ENCODE data around the gene RIMBP2.

Gene RIMBP2

GRCh38 chr12:130428116-130428515, 288.0 kb downstream of the RIMBP2 start:
- DNase-seq (ENCODE audit: low read depth in 1 of 2, low spot score in 1 of 2), result no peak

GRCh38 chr12:130427381-130427887, 288.7 kb downstream of the RIMBP2 start:
- no peak for DNase-seq (ENCODE audit: low read depth in 1 of 2, low spot score in 1 of 2)

- DNase-seq (ENCODE audit: low read depth in 1 of 2, low spot score in 1 of 2), result no peak
Measured at GRCh38 chr12:130425698-130426245, 290.3 kb downstream of the RIMBP2 start.

- DNase-seq (ENCODE audit: low read depth in 1 of 2, low spot score in 1 of 2), result no peak
Measured at GRCh38 chr12:130424858-130425697, 291.0 kb downstream of the RIMBP2 start.

GRCh38 chr12:130423991-130424857, 291.9 kb downstream of the RIMBP2 start:
- no peak for DNase-seq (ENCODE audit: low read depth in 1 of 2, low spot score in 1 of 2)

DNA sequence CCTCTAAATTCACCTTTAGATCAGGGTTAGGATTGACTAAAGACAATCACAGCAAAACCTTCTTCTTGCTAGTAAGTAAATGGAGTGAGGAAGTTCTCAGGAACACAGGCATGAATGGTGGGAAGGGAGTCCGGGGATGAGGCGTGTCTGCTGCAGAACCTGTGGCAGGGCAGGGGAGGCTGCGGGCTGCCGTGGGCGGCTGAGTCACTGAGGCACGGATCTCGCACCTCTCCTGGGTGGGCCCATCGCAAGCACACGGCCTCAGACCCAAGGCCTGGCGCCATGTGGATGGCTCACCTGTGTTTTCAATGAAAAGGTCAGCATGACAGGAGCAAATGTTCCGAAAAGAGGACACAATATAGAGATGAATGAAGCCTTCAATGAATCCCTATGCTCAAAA, 293.0 kb downstream of the RIMBP2 start:
- DNase-seq (ENCODE audit: low read depth in 1 of 2, low spot score in 1 of 2), result no peak

GRCh38 chr12:130422676-130423075, 293.4 kb downstream of the RIMBP2 start:
- DNase-seq (ENCODE audit: low read depth in 1 of 2, low spot score in 1 of 2), result no peak

- DNase-seq (ENCODE audit: low read depth in 1 of 2, low spot score in 1 of 2), result no peak
Measured at GRCh38 chr12:130421896-130422295, 294.2 kb downstream of the RIMBP2 start.

DNA sequence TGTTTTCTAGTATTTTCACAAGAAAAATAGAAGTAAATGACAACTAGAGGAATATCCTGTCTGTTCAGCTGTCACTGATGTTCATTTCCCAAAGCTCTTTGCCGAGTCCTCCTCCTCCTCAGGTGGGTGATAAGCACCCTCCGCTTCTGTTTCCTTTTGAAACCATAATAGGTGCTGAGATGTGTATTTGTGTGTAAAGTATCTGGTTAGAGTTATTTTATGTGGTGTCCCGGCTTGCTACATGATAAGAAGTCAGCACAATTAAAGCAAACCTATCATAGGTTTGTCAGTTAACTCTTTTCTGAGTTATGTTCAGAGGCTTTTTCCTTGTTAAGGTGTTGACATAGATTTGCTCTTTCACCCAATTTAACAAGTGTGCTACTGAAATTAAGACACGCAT, 296.0 kb downstream of the RIMBP2 start:
- DNase-seq (ENCODE audit: low read depth in 1 of 2, low spot score in 1 of 2), result no peak

DNA sequence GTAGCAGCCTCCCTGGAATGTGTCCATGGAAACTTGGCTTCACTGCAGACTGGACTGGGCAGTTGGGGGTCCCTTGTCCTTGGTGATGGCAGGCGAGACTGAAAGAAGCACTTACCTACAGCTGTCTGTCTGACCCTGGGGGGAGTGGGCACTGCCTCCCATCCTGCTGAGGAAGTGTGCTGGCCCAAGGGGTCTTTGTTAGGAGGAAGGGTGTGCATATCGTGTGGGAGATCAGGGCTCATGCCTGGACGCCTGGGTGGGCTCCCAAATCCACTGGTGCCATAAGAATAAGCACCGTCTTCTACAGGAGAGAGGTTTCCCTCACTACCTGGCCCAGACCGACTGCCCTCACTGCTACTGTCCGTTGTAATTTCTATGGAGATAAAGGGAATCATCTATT, 297.0 kb downstream of the RIMBP2 start:
- no peak for DNase-seq (ENCODE audit: low read depth in 1 of 2, low spot score in 1 of 2)

- no peak for DNase-seq (ENCODE audit: low read depth in 1 of 2, low spot score in 1 of 2)
Measured at GRCh38 chr12:130418251-130418650, 297.8 kb downstream of the RIMBP2 start.

DNA sequence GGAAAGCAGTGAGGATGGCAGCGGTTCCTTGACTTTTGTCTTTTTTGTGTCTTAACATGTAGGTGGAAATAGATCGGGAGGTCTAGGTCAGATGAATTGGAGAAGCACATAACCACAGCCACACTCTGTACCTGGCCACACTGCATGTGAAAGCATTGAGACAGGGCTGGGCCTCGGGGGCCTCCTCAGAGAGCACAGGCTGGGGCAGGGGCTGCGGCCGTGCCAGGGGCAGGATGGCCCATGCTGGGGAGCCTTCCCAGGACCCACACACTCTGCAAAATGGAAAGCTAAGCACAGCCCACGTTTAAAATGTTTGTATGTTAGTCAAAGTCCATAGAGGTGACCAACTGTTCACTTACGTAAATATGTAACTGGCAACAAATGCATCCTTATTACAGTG, 301.7 kb downstream of the RIMBP2 start:
- DNase-seq (ENCODE audit: low read depth in 1 of 2, low spot score in 1 of 2), result no peak

- no peak for DNase-seq (ENCODE audit: low read depth in 1 of 2, low spot score in 1 of 2)
Measured at GRCh38 chr12:130413909-130414308, 302.2 kb downstream of the RIMBP2 start.

DNA sequence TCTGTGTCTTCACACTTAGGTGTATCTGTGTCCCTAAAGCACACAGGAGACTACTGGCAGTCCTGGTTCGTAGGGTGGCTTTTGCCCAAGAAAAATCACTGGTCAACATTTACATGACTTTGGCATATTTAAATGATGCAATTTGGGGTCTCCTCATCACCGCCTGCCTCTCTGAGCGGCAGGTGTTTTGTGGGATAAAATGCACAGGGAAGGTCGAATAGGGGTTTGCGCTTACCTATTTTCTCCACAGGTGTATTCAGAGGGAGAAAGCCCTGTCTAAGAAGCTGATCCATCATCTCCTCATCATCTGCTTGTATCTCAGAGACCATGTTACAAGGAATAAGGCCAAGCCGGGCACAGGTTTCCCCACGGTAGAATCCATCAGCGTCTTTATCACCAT, 303.7 kb downstream of the RIMBP2 start:
- DNase-seq (ENCODE audit: low read depth in 1 of 2, low spot score in 1 of 2), result no peak

- DNase-seq (ENCODE audit: low read depth in 1 of 2, low spot score in 1 of 2), result no peak
Measured at GRCh38 chr12:130405332-130405731, 310.8 kb downstream of the RIMBP2 start.

DNA sequence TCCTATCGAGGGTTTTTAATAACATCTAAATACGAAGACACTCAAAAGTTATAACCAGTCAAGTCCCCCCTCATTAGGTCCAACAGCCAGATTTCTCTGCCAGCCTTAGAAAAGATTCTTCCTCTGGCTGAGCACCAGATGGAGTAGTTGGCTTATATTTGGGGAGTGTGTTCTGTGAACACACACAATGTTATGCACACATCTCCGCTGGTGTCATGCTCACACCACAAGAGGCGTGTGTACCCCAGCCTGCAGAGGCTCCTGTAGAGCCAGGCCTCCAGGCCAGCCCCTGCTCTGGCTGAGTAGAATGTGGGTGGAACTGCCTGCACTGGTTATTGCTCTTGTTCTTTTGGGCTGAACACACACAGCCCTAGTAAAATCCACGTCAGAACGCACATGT, 314.4 kb downstream of the RIMBP2 start:
- DNase-seq (ENCODE audit: low read depth in 1 of 2, low spot score in 1 of 2), result no peak

DNA sequence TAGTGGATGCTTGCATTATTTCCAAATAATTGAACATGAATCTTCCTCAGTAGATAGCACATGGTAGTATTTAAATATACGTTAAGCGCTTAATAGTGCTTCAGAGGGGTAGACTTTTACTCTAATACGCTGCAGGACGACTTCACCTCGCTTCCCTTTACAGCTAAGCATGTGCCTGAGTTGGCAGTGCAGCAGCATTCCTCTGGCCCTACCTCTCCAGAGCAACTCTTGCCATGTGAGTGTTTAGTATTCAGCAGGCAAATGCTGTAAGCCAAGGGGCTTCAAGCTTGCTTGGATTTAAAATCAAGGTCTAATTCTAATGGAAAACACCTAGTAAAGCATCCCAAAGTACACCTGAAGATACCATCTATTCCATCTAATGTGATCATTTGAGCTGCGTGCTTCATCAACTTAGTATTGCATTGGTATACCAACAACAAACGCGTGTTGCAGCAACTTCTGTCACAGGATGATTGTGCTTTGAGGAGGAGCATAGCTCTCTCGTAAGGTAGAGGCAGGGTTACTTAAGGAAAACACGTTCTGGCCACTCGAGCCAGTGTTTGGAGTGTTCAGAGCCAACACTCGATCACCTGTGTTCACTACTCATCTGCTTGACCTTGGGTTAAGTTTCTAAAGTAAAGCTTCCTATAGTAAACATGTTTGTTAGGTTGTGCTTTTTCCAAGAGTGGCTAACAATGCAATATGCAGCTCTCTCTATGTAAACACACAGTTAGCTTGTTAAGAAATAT, 317.8 kb downstream of the RIMBP2 start:
- no peak for DNase-seq (ENCODE audit: low read depth in 1 of 2, low spot score in 1 of 2)

GRCh38 chr12:130396667-130397066, 319.4 kb downstream of the RIMBP2 start:
- DNase-seq (ENCODE audit: low read depth in 1 of 2, low spot score in 1 of 2), result no peak

DNA sequence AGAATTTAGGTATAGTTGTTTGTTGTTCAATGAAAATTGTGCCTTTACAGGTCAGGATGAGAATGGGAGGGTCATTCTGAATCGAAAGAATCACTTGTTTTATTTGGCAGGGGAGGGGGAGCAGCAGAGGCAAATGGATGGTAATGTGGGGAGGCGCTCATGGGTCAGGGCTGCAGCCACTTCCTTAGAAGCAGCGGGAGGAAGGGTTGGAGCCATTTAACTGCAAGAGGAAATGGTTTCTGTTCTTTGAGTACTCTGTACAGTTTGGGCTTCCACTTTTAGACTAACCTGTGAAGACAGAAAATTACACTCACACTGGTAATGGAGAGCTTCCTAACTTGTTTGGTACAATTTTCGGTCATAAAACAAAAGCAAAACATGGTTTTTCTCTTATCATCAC, 321.2 kb downstream of the RIMBP2 start:
- DNase-seq (ENCODE audit: low read depth in 1 of 2, low spot score in 1 of 2), result no peak

GRCh38 chr12:130391186-130391585, 324.9 kb downstream of the RIMBP2 start:
- no peak for DNase-seq (ENCODE audit: low read depth in 1 of 2, low spot score in 1 of 2)

GRCh38 chr12:130385193-130385592, 330.9 kb downstream of the RIMBP2 start:
- no peak for DNase-seq (ENCODE audit: low read depth in 1 of 2, low spot score in 1 of 2)

All from activated T-helper 1 cell treated with anti-CD3 and anti-CD28 coated beads, Interleukin-2, amount 50 U/mL, for 16 hours (primary cell).